GM23248 (cell line): ENCODE data around the gene CENPN.

ENCODE experiments used
- EZH2 ChIP-seq: fragments of 200-600 bp; sonication (generic); IDR thresholded peaks from 2 replicates; pipeline ENCODE4 v1.6.1; 2018; ENCODE audit warnings: antibody characterized with exemption, mild to moderate bottlenecking; ENCODE audit not compliant: insufficient read depth, poor library complexity, severe bottlenecking
- EZH2phosphoT487 ChIP-seq: fragments of 200-600 bp; sonication (generic); IDR thresholded peaks from 2 replicates; pipeline ENCODE4 v1.6.1; 2018; ENCODE audit warnings: antibody characterized with exemption, moderate library complexity, mild to moderate bottlenecking, low read depth; ENCODE audit not compliant: insufficient read depth

GRCh38 chr16:80973991-80974390 is 33.0 kb upstream of the CENPN start:
- TF ChIP-seq EZH2 (no peak), EZH2phosphoT487 (no peak)
